GM12872 (cell line): Measurements from ENCODE around the gene SLC4A5.

Experiments
- CTCF ChIP-seq: IDR thresholded peaks from 3 replicates; pipeline ENCODE4 v1.5.1; 2011; ENCODE audit warnings: low read depth, mild to moderate bottlenecking, low read length, moderate library complexity; ENCODE audit not compliant: insufficient read depth

The SLC4A5 gene

DNA sequence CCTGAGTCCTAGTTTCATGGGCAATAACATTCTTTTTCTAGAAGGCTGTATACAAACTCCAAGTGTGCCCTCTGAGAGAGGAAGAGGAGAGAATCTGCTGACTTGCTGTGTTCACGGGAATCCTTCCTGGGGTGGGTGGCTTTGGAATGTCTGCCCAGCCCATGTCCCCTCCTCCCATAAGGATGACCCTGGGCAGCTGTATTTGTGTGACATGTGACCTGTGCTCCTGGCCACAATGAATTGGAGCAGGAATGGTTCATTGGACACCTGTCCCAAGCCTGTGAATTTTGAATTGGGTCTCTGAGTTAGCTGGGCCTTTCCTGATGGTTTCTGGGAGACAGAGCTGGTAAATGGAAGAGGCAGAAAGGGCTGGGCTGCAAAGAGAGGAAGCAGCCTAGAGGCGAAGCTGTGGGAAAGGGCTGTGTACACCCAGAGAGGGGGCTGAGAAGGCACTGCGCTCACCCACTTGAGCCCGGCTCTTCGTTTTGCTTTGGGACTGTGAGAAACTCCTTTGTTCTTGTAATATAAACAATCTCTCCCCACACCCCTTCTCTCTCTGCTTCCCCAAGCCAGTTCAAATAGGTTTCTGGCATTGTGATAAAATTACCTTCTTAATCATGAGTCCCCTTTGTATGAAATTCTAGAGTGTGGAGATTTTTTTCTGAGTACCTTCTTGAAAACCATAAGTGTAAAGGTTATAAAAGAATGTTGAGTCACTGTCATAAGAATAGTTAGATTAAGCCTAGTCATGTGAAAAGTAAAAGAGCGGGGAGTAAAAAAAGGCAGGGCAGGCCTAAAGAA lies 49.8 kb downstream of the SLC4A5 start:
- no peak for TF ChIP-seq CTCF

DNA sequence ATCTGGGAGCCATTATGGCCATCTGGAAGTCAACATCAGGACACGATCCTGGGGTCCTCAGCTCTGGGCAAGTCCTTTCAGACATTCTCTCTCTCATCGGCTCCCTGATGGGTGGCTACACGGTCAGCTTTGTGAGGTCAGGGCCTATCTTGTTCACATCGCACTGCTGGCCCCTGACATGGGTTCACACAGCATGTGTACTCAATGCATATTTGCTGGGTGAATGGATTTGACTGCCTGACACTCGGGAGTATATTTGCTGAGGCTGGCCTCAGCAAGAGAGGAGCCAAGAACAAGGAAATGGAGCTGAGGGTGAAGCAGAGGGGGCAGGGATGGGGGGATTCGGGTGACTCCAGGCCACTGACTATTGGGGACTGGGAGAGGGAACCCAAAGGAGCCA lies 50.5 kb downstream of the SLC4A5 start:
- no peak for TF ChIP-seq CTCF

- no peak for TF ChIP-seq CTCF
Measured at GRCh38 chr2:74291886-74292621, 51.2 kb downstream of the SLC4A5 start.

DNA sequence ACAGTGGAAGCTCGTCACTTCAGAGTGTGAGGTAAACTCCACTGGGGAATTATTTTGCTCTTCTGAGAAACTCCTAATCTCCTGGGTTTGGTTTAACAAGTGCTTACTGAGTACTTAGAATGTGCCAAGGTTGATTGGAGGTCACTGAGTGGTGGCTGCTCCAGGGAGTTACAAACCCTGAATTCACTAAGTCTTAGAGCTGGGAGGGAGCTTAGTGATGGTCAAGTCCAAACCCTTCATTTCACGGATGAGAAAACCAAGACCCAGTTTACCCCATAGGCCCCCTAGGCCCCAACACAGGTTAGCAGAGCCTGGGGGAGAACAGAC lies 52.0 kb downstream of the SLC4A5 start:
- no peak for TF ChIP-seq CTCF

- no peak for TF ChIP-seq CTCF
Measured at GRCh38 chr2:74290466-74291217, 52.6 kb downstream of the SLC4A5 start.

DNA sequence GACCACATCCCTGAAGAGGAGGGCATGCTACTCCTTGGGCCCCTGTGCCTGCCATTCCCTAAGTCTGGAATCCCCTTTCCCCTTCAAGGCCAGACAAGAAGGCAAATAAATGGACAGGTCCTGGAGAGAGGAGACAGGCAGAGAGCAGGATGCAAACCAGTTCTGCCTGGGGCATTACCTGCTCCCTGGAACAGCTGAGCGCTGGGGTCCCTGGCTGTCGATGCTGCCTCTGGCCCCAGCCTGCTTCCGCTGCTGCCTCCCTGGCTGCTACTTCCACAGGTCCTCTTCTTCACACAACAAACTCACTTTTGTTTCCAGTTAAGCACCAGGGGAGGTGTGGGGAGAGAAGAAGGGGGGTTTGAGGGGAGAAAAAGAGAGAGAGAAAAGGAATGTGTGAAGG lies 53.1 kb downstream of the SLC4A5 start:
- TF ChIP-seq CTCF = no peak

GRCh38 chr2:74286725-74287124 lies 56.5 kb downstream of the SLC4A5 start:
- no peak for TF ChIP-seq CTCF
